GM12878 (cell line): Measurements from ENCODE around the gene SORL1. TPM values are rescaled to one million over a fixed set of nuclear protein-coding genes. Genes with fewer than 3 reads are reported as not detected.

ENCODE experiments used
- ATAC-seq: fragments of 200-7000 bp; cut with Tn5 transposase; 3 replicates; pipeline ENCODE4 v1.9.1; 2020; ENCODE audit warnings: mild to moderate bottlenecking, moderate library complexity
- BruUV-seq: library from RNA; stranded (reverse); fragments of 400-500 nt; replicated peaks from 2 replicates; lab custom pipeline; 2021; lab: Mats Ljungman, UMichigan
- CTCF ChIA-PET: fragments of 300-600 bp; sonication (Branson Sonifier 250); formaldehyde crosslinking; extraction: SDS; loops from one replicate; lab custom pipeline; 2021; ENCODE audit warnings: inconsistent platforms; lab: Yijun Ruan, JAX
- POLR2A ChIA-PET: fragments of 350-600 bp; formaldehyde crosslinking; extraction: SDS; loops from one replicate; lab custom pipeline; 2021; ENCODE audit warnings: inconsistent platforms; lab: Charles Lee
- RAD21 ChIA-PET: fragments of 300-600 bp; sonication (Branson Sonifier 250); formaldehyde crosslinking; loops from one replicate; lab custom pipeline; 2023; ENCODE audit warnings: antibody characterized with exemption; ENCODE audit not compliant: unreplicated experiment; lab: Charles Lee
- SMC1A ChIA-PET: fragments of 300-600 bp; sonication (Branson Sonifier 250); formaldehyde crosslinking; loops from one replicate; lab custom pipeline; 2023; ENCODE audit not compliant: unreplicated experiment, uncharacterized antibody; lab: Charles Lee
- DNase-seq: peaks from one replicate; pipeline ENCODE4 v3.0.0-alpha.2; 2011; ENCODE audit warnings: low read depth, low spot score
- FAIRE-seq: peaks from 3 replicates; lab custom pipeline; 2011; peaks lifted over from hg19 to GRCh38; lab: Jason Lieb, UNC
- H2AFZ ChIP-seq: 2 replicates; pipeline ENCODE4 v1.6.0; 2011; ENCODE audit warnings: low read depth, low read length, control low read depth; ENCODE audit not compliant: control insufficient read depth
- H3K27ac ChIP-seq: 2 replicates; pipeline ENCODE4 v1.5.1; 2011; ENCODE audit warnings: control low read depth; ENCODE audit not compliant: control insufficient read depth, insufficient read depth
- H3K27me3 ChIP-seq, 2 experiments: replicated peaks in 1 of 2; 2 replicates each; pipeline versions ENCODE4 v1.6.0 to v1.6.1; 2011; ENCODE audit warnings: low read length in 1 of 2; ENCODE audit not compliant: control insufficient read depth in 2 of 2, insufficient read depth in 2 of 2
- H3K36me3 ChIP-seq, 2 experiments: 2 replicates each; pipeline ENCODE4 v1.5.1; 2011; ENCODE audit warnings: low read length in 1 of 2; ENCODE audit not compliant: control insufficient read depth in 2 of 2, insufficient read depth in 2 of 2
- H3K4me1 ChIP-seq: 2 replicates; pipeline ENCODE4 v1.6.1; 2011; ENCODE audit warnings: mild to moderate bottlenecking, low read length, moderate library complexity, mixed read lengths; ENCODE audit not compliant: control insufficient read depth, insufficient read depth
- H3K4me2 ChIP-seq: 2 replicates; pipeline ENCODE4 v1.6.0; 2011; ENCODE audit warnings: control low read depth; ENCODE audit not compliant: control insufficient read depth, insufficient read depth
- H3K4me3 ChIP-seq: fragments of 200-600 bp; sonication (generic); 2 replicates; pipeline ENCODE4 v1.5.1; 2016
- H3K79me2 ChIP-seq: 2 replicates; pipeline ENCODE4 v1.6.0; 2011; ENCODE audit warnings: low read length; ENCODE audit not compliant: control insufficient read depth, insufficient read depth
- H3K9ac ChIP-seq: 2 replicates; pipeline ENCODE4 v1.8.0; 2011; ENCODE audit warnings: low read length, control low read depth, mixed read lengths; ENCODE audit not compliant: control insufficient read depth, insufficient read depth
- H3K9me3 ChIP-seq: replicated peaks from 3 replicates; pipeline ENCODE4 v1.5.1; 2011; ENCODE audit warnings: mild to moderate bottlenecking, low read length; ENCODE audit not compliant: control insufficient read depth, insufficient read depth
- H4K20me1 ChIP-seq: 2 replicates; pipeline ENCODE4 v1.6.0; 2011; ENCODE audit not compliant: control insufficient read depth, insufficient read depth
- ASH2L ChIP-seq: fragments of 300-600, 200-600 bp; sonication (generic); IDR thresholded peaks from 2 replicates; pipeline ENCODE4 v1.6.1; 2017; ENCODE audit warnings: low read depth, mild to moderate bottlenecking, borderline replicate concordance
- ATF2 ChIP-seq: IDR thresholded peaks from 2 replicates; pipeline ENCODE4 v1.6.1; 2012; ENCODE audit warnings: low read length, inconsistent platforms
- BCL3 ChIP-seq: IDR thresholded peaks from 2 replicates; pipeline ENCODE4 v1.6.1; 2011; ENCODE audit warnings: borderline replicate concordance, low read depth, mild to moderate bottlenecking, moderate library complexity, low read length; ENCODE audit not compliant: insufficient read depth, poor library complexity, severe bottlenecking
- ELK1 ChIP-seq: IDR thresholded peaks from 2 replicates; pipeline ENCODE4 v1.6.1; 2012; ENCODE audit warnings: low read depth, low read length, improper control_type of control experiment
- HCFC1 ChIP-seq: fragments of 150-350 bp; IDR thresholded peaks from 2 replicates; pipeline ENCODE4 v1.6.1; 2014; ENCODE audit warnings: low read length
- HDGF ChIP-seq: fragments of 450-650 bp; IDR thresholded peaks from 2 replicates; pipeline ENCODE4 v1.6.1; 2016; ENCODE audit warnings: antibody characterized with exemption
- IRF3 ChIP-seq: fragments of 450-650 bp; IDR thresholded peaks from 2 replicates; pipeline ENCODE4 v1.6.1; 2014; ENCODE audit warnings: mild to moderate bottlenecking
- MEF2A ChIP-seq: IDR thresholded peaks from 2 replicates; pipeline ENCODE4 v1.6.1; 2011; ENCODE audit warnings: low read depth, mild to moderate bottlenecking, low read length, moderate library complexity; ENCODE audit not compliant: insufficient read depth
- MXI1 ChIP-seq: fragments of 150-350 bp; IDR thresholded peaks from 2 replicates; pipeline ENCODE4 v1.6.1; 2011; ENCODE audit warnings: low read depth, mild to moderate bottlenecking, inconsistent platforms, low read length, improper control_type of control experiment
- NFIC ChIP-seq: IDR thresholded peaks from 2 replicates; pipeline ENCODE4 v1.6.1; 2012; ENCODE audit warnings: low read depth, mild to moderate bottlenecking, inconsistent platforms, low read length, moderate library complexity
- NR2C1 ChIP-seq: fragments of 450-650 bp; IDR thresholded peaks from 2 replicates; pipeline ENCODE4 v1.6.1; 2017; ENCODE audit warnings: antibody characterized with exemption, mild to moderate bottlenecking, moderate library complexity
- POLR2A ChIP-seq: IDR thresholded peaks from 2 replicates; pipeline ENCODE4 v1.6.1; 2011; ENCODE audit warnings: low read depth, mild to moderate bottlenecking, low read length
- SMC3 ChIP-seq: IDR thresholded peaks from 2 replicates; pipeline ENCODE4 v1.6.1; 2011; ENCODE audit warnings: low read length, improper control_type of control experiment, borderline replicate concordance
- WRNIP1 ChIP-seq: IDR thresholded peaks from 2 replicates; pipeline ENCODE4 v1.6.1; 2011; ENCODE audit warnings: low read depth, low read length, improper control_type of control experiment, borderline replicate concordance
- ZNF687 ChIP-seq: fragments of 450-650 bp; IDR thresholded peaks from 2 replicates; pipeline ENCODE4 v1.6.1; 2017; ENCODE audit warnings: mild to moderate bottlenecking, moderate library complexity
- ZSCAN29 ChIP-seq: fragments of 450-650 bp; IDR thresholded peaks from 2 replicates; pipeline ENCODE4 v1.6.1; 2017; ENCODE audit warnings: mild to moderate bottlenecking, moderate library complexity
- WGBS: methylation state at CpG from one replicate; pipeline ENCODE4 v1.1.6; 2016; ENCODE audit warnings: low lambda C conversion rate; ENCODE audit not compliant: insufficient replicate concordance, insufficient coverage; ENCODE audit errors: missing lambda C conversion rate; 5-methylcytosine and 5-hydroxymethylcytosine counted together
- in situ Hi-C: fragments of 300-500 bp; cut with MboI; formaldehyde crosslinking; loops from 9 replicates; pipeline ENCODE4 v1.14.3; 2018; ENCODE audit warnings: mixed read lengths
- intact Hi-C: fragments of 100-400 bp; cut with micrococcal nuclease; formaldehyde crosslinking; loops from one replicate; pipeline ENCODE4 v1.14.2; 2022; ENCODE audit not compliant: unreplicated experiment
- polyA plus RNA-seq, 11 experiments: library from polyadenylated mRNA; depleted of rRNA in 4 of 11; unstranded in 6 of 11; stranded (reverse) in 5 of 11; fragments of >200 nt; fragmentation: Nextera tagmentation in 4 of 11; fragmentation: Illumina TruSeq in 1 of 11; extraction: Ambion mirVana in 4 of 11; extraction: Trizol in 1 of 11; gene quantifications; 1 replicate in 1 of 11; 2 replicates in 10 of 11; pipeline versions ENCODE4 v1.2.1 to v1.2.3, GENCODE V29; 2011 to 2016; ENCODE audit warnings: inconsistent platforms in 2 of 11, missing spikeins in 2 of 11, low read depth in 1 of 11
- total RNA-seq, 4 experiments: library from RNA; depleted of rRNA in 3 of 4; stranded (reverse); fragments of >200 nt in 3 of 4; fragmentation: Illumina TruSeq in 1 of 4; extraction: Trizol in 1 of 4; gene quantifications; 2 replicates each; pipeline versions ENCODE4 v1.2.1 to v1.2.3, GENCODE V29; 2013 to 2021

Gene SORL1
- total and polyA plus RNA-seq, 10 of the 15 experiments (the other 5 are each of a cell fraction or from before 2014, with no cell fraction given) = 20.2 to 107 (median 59.9) TPM

- SMC1A ChIA-PET = interaction anchor here (1.2 to 2.5 kb wide), 2 partner anchors 13 to 293 kb away, joined by 3 to 9 read pairs; no protein-coding TSS in a partner anchor
- FAIRE-seq = no peak
- Histone ChIP-seq H3K79me2 (no peaks in the 10 kb centered on the region; the same call in 1 of the 2 replicates), H3K9ac (no peak overlapping the region), H3K4me2 (no peak overlapping the region), H3K4me1 (no peaks in the 10 kb centered on the region), H4K20me1 (no peaks in the 10 kb centered on the region), H3K4me3 (no peak overlapping the region), H3K27ac (no peak overlapping the region), H3K27me3 (no peaks in the 10 kb centered on the region), H3K9me3 (no peaks in the 10 kb centered on the region), H2AFZ (no peak overlapping the region), H3K36me3 (peaks cover 46 to 60% of the 10 kb centered on the region in 2 experiments)
- POLR2A ChIA-PET = interaction anchor here (0.6 kb wide), 1 partner anchor 32 kb away, joined by 4 read pairs; no protein-coding TSS in a partner anchor
- CTCF ChIA-PET = interaction anchor here (1.0 kb wide), 1 partner anchor 287 kb away, joined by 3 read pairs; no protein-coding TSS in a partner anchor
- WGBS = 92% methylated on average over 5 of the region's 5 CpGs
- in situ Hi-C loops = no loop called here
- RAD21 ChIA-PET = no interaction called here
- ATAC-seq = no peak
- intact Hi-C loops = no loop called here
- no TSS peak for BruUV-seq
- no peak for DNase-seq
- TF ChIP-seq NFIC (no peak), HDGF (no peak), IRF3 (no peak), MXI1 (no peak), NR2C1 (no peak), HCFC1 (no peak), BCL3 (no peak), SMC3 (no peak), ATF2 (no peak), ZSCAN29 (no peak), ZNF687 (no peak), ELK1 (no peak), ASH2L (no peak), WRNIP1 (no peak), POLR2A (no peak), MEF2A (no peak)
These were observed 155.2 kb downstream of the SORL1 start for GRCh38 chr11:121607341-121607740.
